A673 (cell line): ENCODE results near the gene GMEB1. TPM values are rescaled to one million over a fixed set of nuclear protein-coding genes. Genes with fewer than 3 reads are reported as not detected.

ENCODE experiments used
- BruUV-seq: library from RNA; stranded (reverse); fragments of 400-500 nt; replicated peaks from 2 replicates; lab custom pipeline; 2021; lab: Mats Ljungman, UMichigan
- CTCF ChIA-PET: fragments of 300-600 bp; sonication (Branson Sonifier 250); formaldehyde crosslinking; loops from one replicate; lab custom pipeline; 2022; ENCODE audit warnings: antibody characterized with exemption; lab: Charles Lee
- POLR2A ChIA-PET: fragments of 300-600 bp; sonication (Branson Sonifier 250); formaldehyde crosslinking; loops from one replicate; lab custom pipeline; 2022; ENCODE audit warnings: antibody characterized with exemption; ENCODE audit not compliant: low non-redundant PET; lab: Charles Lee
- DNase-seq: peaks from one replicate; pipeline ENCODE4 v3.0.0-alpha.2; 2015; ENCODE audit warnings: low spot score
- H3K27ac ChIP-seq: fragments of 200-600 bp; sonication (generic); 2 replicates; pipeline ENCODE4 v1.5.1; 2016; ENCODE audit warnings: mixed run types, low read depth, mild to moderate bottlenecking, mixed read lengths, antibody characterized with exemption, low read length; ENCODE audit not compliant: poor library complexity, severe bottlenecking
- H3K27me3 ChIP-seq: fragments of 200-600 bp; sonication (generic); replicated peaks from 2 replicates; pipeline ENCODE4 v1.6.1; 2017; ENCODE audit warnings: mixed run types, low read depth, mild to moderate bottlenecking, mixed read lengths, antibody characterized with exemption, low read length; ENCODE audit not compliant: insufficient read depth, poor library complexity
- H3K36me3 ChIP-seq: fragments of 200-600 bp; sonication (generic); 2 replicates; pipeline ENCODE4 v1.6.1; 2016; ENCODE audit warnings: mixed run types, mild to moderate bottlenecking, mixed read lengths, antibody characterized with exemption, low read length; ENCODE audit not compliant: insufficient read depth, poor library complexity, severe bottlenecking
- H3K4me1 ChIP-seq: fragments of 200-600 bp; sonication (generic); 2 replicates; pipeline ENCODE4 v1.6.1; 2017; ENCODE audit warnings: mixed run types, mild to moderate bottlenecking, mixed read lengths, antibody characterized with exemption, low read length; ENCODE audit not compliant: insufficient read depth, poor library complexity, severe bottlenecking
- H3K4me3 ChIP-seq: fragments of 200-600 bp; sonication (generic); 2 replicates; pipeline ENCODE4 v1.5.1; 2016; ENCODE audit warnings: low read depth, mixed run types, mild to moderate bottlenecking, mixed read lengths, low read length; ENCODE audit not compliant: poor library complexity, severe bottlenecking
- H3K9me3 ChIP-seq: fragments of 200-600 bp; sonication (generic); 2 replicates; pipeline ENCODE4 v1.6.1; 2016; ENCODE audit warnings: mixed run types, low read depth, mild to moderate bottlenecking, mixed read lengths, antibody characterized with exemption, low read length; ENCODE audit not compliant: poor library complexity, severe bottlenecking
- EZH2 ChIP-seq: fragments of 200-600 bp; sonication (generic); IDR thresholded peaks from 2 replicates; pipeline ENCODE4 v1.6.1; 2017; ENCODE audit warnings: borderline replicate concordance, low read depth, mild to moderate bottlenecking, mixed read lengths, antibody characterized with exemption, low read length; ENCODE audit not compliant: poor library complexity, severe bottlenecking
- intact Hi-C: fragments of 100-400 bp; cut with micrococcal nuclease; formaldehyde crosslinking; loops from one replicate; pipeline ENCODE4 v1.10.0; 2022; ENCODE audit not compliant: unreplicated experiment
- total RNA-seq: library from RNA; stranded (reverse); gene quantifications from 2 replicates; pipeline ENCODE4 v1.2.3, GENCODE V29; 2021
- TF ChIP-seq, protein P1 (sequence below): fragments of 300-800, 200-600 bp; sonication (generic); conservative IDR thresholded peaks from 2 replicates; pipeline ENCODE4 v1.5.1; 2017; ENCODE audit warnings: low read depth, mild to moderate bottlenecking, antibody characterized with exemption, low read length, moderate library complexity, mixed read lengths

GMEB1 gene
- total RNA-seq, 1 experiment from 2014 or later, result 23.0 TPM

DNA sequence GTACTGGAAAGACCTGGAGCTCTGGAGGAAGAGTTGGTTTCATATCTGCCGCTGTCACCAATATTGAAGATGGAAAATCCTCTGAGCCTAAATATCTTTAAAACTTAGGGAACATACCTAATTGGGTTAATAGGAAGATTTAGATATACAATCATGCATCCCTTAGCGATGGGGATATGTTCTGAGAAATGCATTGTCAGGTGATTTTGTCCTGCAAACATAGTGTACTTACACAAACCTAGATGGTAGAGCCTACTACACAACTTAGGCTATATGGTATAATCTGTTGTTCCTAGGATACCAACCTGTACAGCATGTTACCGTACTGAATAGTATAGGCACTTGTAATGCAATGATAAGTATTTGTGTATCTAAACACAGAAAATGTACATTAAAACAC, 90.7 kb downstream of the GMEB1 start:
- ChIA-PET CTCF (interaction anchor here (0.6 kb wide), 1 partner anchor 646 kb away, joined by 3 read pairs; no protein-coding TSS in a partner anchor), POLR2A (no interaction called here)
- Histone ChIP-seq H3K4me3 (no peak overlapping the region), H3K9me3 (no peaks in the 10 kb centered on the region), H3K27me3 (no peaks in the 10 kb centered on the region), H3K4me1 (peaks cover 6% of the 10 kb centered on the region), H3K36me3 (peaks cover 24% of the 10 kb centered on the region), H3K27ac (no peak overlapping the region)
- intact Hi-C loops, result no loop called here
- TF ChIP-seq, protein P1, sequence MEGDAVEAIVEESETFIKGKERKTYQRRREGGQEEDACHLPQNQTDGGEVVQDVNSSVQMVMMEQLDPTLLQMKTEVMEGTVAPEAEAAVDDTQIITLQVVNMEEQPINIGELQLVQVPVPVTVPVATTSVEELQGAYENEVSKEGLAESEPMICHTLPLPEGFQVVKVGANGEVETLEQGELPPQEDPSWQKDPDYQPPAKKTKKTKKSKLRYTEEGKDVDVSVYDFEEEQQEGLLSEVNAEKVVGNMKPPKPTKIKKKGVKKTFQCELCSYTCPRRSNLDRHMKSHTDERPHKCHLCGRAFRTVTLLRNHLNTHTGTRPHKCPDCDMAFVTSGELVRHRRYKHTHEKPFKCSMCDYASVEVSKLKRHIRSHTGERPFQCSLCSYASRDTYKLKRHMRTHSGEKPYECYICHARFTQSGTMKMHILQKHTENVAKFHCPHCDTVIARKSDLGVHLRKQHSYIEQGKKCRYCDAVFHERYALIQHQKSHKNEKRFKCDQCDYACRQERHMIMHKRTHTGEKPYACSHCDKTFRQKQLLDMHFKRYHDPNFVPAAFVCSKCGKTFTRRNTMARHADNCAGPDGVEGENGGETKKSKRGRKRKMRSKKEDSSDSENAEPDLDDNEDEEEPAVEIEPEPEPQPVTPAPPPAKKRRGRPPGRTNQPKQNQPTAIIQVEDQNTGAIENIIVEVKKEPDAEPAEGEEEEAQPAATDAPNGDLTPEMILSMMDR, result no peak
- TF ChIP-seq EZH2, result no peak
- no peak for DNase-seq
- BruUV-seq, result no TSS peak

DNA sequence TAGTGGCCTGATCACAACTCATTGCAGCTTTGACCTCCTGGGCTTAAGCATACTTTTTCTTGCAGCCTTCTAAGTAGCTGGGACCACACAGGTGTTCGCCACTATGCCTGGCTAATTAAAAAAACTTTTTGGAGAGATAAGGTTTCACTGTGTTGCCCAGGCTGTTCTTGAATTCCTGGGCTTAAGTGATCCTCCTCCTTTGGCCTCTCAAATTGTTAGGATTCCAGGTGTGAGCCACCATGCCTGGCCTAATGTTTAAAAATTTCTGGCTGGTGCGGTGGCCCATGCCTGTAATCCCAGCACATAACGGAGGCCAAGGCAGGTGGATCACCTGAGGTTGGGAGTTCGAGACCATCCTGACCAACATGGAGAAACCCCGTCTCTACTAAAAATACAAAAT, 92.6 kb downstream of the GMEB1 start:
- H3K9me3 ChIP-seq, result no peaks in the 10 kb centered on the region
- intact Hi-C loops, result no loop called here
- no peak overlapping the region for H3K27ac ChIP-seq
- ChIA-PET POLR2A (no interaction called here), CTCF (no interaction called here)
- H3K4me3 ChIP-seq, result no peak overlapping the region
- peaks cover 38% of the 10 kb centered on the region for H3K36me3 ChIP-seq
- BruUV-seq, result no TSS peak
- TF ChIP-seq, protein P1, result no peak
- TF ChIP-seq EZH2, result no peak
- H3K4me1 ChIP-seq, result no peaks in the 10 kb centered on the region
- DNase-seq, result no peak
- no peaks in the 10 kb centered on the region for H3K27me3 ChIP-seq

DNA sequence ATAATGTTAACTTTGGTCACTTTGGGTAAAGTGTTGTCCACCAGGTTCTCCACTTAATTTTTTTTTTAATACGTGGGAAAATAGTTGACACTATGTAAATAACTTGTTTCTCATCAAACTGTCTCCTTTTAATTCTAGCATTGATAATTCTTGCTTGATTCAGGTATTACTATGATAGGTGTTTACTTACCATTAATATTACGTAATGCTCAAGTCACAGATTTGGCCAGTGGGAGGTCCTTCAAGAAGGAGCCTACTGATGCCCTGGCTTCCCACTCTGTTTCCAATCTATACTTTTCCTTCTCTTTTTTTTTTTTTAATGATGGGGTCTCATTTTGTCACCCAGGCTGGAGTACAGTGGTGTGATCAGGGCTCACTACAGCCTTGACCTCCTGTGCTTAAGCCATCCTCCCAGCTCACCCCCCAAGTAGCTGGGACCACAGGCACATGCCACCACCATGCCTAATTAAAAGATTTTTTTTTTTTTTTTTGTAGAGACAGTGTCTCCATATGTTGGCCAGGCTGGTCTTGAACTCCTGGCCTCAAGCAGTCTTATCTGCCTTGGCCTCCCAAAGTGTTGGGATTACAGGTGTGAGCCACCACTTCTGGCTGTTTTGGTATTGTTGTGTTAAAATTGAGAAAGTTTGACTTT, 98.1 kb downstream of the GMEB1 start:
- H3K4me3 ChIP-seq, result no peak overlapping the region
- ChIA-PET CTCF (interaction anchor here (0.6 kb wide), 1 partner anchor 229 kb away, joined by 4 read pairs; no protein-coding TSS in a partner anchor), POLR2A (no interaction called here)
- H3K27ac ChIP-seq, result no peak overlapping the region
- no peak for DNase-seq
- H3K36me3 ChIP-seq, result peaks cover 48% of the 10 kb centered on the region
- no peak for TF ChIP-seq EZH2
- TF ChIP-seq, protein P1, result no peak
- no peaks in the 10 kb centered on the region for H3K9me3 ChIP-seq
- H3K4me1 ChIP-seq, result no peaks in the 10 kb centered on the region
- H3K27me3 ChIP-seq, result no peaks in the 10 kb centered on the region
- BruUV-seq, result no TSS peak
- intact Hi-C loops, result no loop called here

Other genes starting within 250 kb of the GMEB1 start
- gene RCC1, start 162.7 kb upstream of the GMEB1 start, total RNA-seq, result 111 and 125 TPM in 2 replicates
- 33.8 and 38.8 TPM in 2 replicates for gene TRNAU1AP, start 115.7 kb upstream of the GMEB1 start, total RNA-seq
- 2.4 and 3.5 TPM in 2 replicates for gene RAB42, start 76.5 kb upstream of the GMEB1 start, total RNA-seq
- 17.9 and 22.6 TPM in 2 replicates for gene TAF12, start 25.7 kb upstream of the GMEB1 start, total RNA-seq
- gene RNU11, start 20.2 kb upstream of the GMEB1 start, total RNA-seq, result not detected in 2 replicates
- gene YTHDF2, start 68.2 kb downstream of the GMEB1 start, total RNA-seq, result 99.6 and 111 TPM in 2 replicates
- 0.79 and 0.97 TPM in 2 replicates for gene OPRD1, start 143.4 kb downstream of the GMEB1 start, total RNA-seq
- gene EPB41, start 245.8 kb downstream of the GMEB1 start, total RNA-seq, result 337 TPM in 2 replicates